ENCODE measurements around the gene NPRL2. TPM values are rescaled to one million over a fixed set of nuclear protein-coding genes. Genes with fewer than 3 reads are reported as not detected.

Gene NPRL2
- total and polyA plus RNA-seq, 2 of the 13 experiments (the other 11 are each of a cell fraction or from before 2014, with no cell fraction given), result 30.6 to 51.4 TPM

DNA sequence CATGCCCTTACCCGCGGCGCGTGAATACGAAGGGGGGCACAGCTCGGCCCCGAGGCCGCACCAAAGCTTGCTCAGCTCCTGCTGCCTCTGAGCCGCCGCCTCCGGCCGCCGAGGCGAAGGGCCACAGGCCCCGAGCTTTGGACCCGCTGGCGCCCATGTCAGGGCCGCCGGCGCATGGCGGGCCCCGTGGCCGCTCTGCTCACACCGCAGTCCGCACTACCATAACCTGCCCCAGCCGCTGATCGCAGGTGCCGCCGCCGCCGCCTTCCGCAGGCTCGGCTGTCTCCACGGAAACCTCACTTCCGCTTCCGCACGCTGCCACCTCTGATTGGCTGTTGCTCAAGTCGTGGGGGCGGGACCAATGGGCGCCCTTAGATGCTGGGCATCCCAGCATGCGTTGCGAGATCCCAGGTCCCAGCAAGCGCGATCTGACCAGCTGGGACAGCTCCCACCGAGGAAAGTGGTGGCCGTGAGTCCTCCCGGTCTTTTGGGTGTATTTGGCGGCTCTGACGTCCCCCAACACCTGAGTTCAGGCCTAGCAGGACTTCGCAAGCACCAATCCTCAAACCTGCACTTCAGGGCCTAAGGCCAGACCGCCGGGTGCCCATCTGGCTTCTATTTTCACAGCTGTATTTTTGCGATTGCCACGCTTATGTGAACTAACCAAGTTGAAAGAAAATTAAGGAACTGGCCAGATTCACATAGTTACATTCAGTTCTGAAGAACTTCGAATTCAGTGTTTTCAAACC is 22.5 kb downstream of the NPRL2 start, which contains the start of gene TUSC2 (continued):
- TF ChIP-seq, protein P1, sequence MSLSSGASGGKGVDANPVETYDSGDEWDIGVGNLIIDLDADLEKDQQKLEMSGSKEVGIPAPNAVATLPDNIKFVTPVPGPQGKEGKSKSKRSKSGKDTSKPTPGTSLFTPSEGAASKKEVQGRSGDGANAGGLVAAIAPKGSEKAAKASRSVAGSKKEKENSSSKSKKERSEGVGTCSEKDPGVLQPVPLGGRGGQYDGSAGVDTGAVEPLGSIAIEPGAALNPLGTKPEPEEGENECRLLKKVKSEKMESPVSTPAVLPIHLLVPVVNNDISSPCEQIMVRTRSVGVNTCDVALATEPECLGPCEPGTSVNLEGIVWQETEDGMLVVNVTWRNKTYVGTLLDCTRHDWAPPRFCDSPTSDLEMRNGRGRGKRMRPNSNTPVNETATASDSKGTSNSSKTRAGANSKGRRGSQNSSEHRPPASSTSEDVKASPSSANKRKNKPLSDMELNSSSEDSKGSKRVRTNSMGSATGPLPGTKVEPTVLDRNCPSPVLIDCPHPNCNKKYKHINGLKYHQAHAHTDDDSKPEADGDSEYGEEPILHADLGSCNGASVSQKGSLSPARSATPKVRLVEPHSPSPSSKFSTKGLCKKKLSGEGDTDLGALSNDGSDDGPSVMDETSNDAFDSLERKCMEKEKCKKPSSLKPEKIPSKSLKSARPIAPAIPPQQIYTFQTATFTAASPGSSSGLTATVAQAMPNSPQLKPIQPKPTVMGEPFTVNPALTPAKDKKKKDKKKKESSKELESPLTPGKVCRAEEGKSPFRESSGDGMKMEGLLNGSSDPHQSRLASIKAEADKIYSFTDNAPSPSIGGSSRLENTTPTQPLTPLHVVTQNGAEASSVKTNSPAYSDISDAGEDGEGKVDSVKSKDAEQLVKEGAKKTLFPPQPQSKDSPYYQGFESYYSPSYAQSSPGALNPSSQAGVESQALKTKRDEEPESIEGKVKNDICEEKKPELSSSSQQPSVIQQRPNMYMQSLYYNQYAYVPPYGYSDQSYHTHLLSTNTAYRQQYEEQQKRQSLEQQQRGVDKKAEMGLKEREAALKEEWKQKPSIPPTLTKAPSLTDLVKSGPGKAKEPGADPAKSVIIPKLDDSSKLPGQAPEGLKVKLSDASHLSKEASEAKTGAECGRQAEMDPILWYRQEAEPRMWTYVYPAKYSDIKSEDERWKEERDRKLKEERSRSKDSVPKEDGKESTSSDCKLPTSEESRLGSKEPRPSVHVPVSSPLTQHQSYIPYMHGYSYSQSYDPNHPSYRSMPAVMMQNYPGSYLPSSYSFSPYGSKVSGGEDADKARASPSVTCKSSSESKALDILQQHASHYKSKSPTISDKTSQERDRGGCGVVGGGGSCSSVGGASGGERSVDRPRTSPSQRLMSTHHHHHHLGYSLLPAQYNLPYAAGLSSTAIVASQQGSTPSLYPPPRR (CRISPR knock-in tag; IDR thresholded peaks at IDR 0.05; ENCODE audit: borderline replicate concordance), result no peak
- TF ChIP-seq SIN3A (IDR thresholded peaks at IDR 0.05; ENCODE audit: borderline replicate concordance, low read depth, low read length), result peak; percentile 65; the same call in 1 of the 2 replicates
- TF ChIP-seq, protein P2, sequence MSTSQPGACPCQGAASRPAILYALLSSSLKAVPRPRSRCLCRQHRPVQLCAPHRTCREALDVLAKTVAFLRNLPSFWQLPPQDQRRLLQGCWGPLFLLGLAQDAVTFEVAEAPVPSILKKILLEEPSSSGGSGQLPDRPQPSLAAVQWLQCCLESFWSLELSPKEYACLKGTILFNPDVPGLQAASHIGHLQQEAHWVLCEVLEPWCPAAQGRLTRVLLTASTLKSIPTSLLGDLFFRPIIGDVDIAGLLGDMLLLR (CRISPR knock-in tag; IDR thresholded peaks at IDR 0.05), result peak; percentile 58; the same call in 1 of the 2 replicates
- peak; percentile 61 for TF ChIP-seq IRF2 (CRISPR knock-in tag; IDR thresholded peaks at IDR 0.05)
- TF ChIP-seq ZGPAT (CRISPR knock-in tag; IDR thresholded peaks at IDR 0.05), result peak; percentile 80; the same call in 1 of the 2 replicates
- TF ChIP-seq NFKB2 (CRISPR knock-in tag; IDR thresholded peaks at IDR 0.05; ENCODE audit: borderline replicate concordance), result peak; percentile 83; the same call in 1 of the 2 replicates
- peak; percentile 75 for TF ChIP-seq ZNF605 (CRISPR knock-in tag; IDR thresholded peaks at IDR 0.05)
- TF ChIP-seq, protein P3, sequence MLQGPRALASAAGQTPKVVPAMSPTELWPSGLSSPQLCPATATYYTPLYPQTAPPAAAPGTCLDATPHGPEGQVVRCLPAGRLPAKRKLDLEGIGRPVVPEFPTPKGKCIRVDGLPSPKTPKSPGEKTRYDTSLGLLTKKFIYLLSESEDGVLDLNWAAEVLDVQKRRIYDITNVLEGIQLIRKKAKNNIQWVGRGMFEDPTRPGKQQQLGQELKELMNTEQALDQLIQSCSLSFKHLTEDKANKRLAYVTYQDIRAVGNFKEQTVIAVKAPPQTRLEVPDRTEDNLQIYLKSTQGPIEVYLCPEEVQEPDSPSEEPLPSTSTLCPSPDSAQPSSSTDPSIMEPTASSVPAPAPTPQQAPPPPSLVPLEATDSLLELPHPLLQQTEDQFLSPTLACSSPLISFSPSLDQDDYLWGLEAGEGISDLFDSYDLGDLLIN (CRISPR knock-in tag; IDR thresholded peaks at IDR 0.05; ENCODE audit: borderline replicate concordance), result peak; percentile 36; the same call in 1 of the 2 replicates
- peak; percentile 16 for TF ChIP-seq ZNF781 (CRISPR knock-in tag; IDR thresholded peaks at IDR 0.05; ENCODE audit: borderline replicate concordance, not compliant biosample characterization)
- peak; percentile 64 for TF ChIP-seq SALL1 (CRISPR knock-in tag; IDR thresholded peaks at IDR 0.05)
- TF ChIP-seq KLF15 (CRISPR knock-in tag; IDR thresholded peaks at IDR 0.05; ENCODE audit: borderline replicate concordance), result no peak
- no peak for TF ChIP-seq GABPA (IDR thresholded peaks at IDR 0.05; ENCODE audit: low read depth, low read length)
- peak; percentile 95 for TF ChIP-seq GABPA (CRISPR knock-in tag; IDR thresholded peaks at IDR 0.05; ENCODE audit: low read depth)
- no peak for TF ChIP-seq HNF4G (IDR thresholded peaks at IDR 0.05; ENCODE audit: borderline replicate concordance, low read depth, low read length)
- TF ChIP-seq HNF4G (CRISPR knock-in tag; IDR thresholded peaks at IDR 0.05; ENCODE audit: borderline replicate concordance, low read depth), result no peak
- TF ChIP-seq HNRNPH1 (optimal IDR thresholded peaks at IDR 0.05; ENCODE audit: low read depth, low read length), result no peak
- 0 out of 2 replicates have a peak, but pooled peaks have one; percentile 10 for TF ChIP-seq ZC3H13 (CRISPR knock-in tag; IDR thresholded peaks at IDR 0.05)
- 0 out of 2 replicates have a peak, but pooled peaks have one; percentile 62 for TF ChIP-seq KLF12 (CRISPR knock-in tag; IDR thresholded peaks at IDR 0.05; ENCODE audit: borderline replicate concordance)
- 0 out of 2 replicates have a peak, but pooled peaks have one; percentile 33 for TF ChIP-seq RCOR2 (CRISPR knock-in tag; IDR thresholded peaks at IDR 0.05)
- 0 out of 2 replicates have a peak, but pooled peaks have one; percentile 51 for TF ChIP-seq ZNF678 (CRISPR knock-in tag; IDR thresholded peaks at IDR 0.05)
- TF ChIP-seq KMT2A (CRISPR knock-in tag; IDR thresholded peaks at IDR 0.05), result peak; percentile 91; the same call in 1 of the 2 replicates

All from HepG2 (cell line).